Measurements from ENCODE around the gene PIK3C2G.

Gene PIK3C2G

DNA sequence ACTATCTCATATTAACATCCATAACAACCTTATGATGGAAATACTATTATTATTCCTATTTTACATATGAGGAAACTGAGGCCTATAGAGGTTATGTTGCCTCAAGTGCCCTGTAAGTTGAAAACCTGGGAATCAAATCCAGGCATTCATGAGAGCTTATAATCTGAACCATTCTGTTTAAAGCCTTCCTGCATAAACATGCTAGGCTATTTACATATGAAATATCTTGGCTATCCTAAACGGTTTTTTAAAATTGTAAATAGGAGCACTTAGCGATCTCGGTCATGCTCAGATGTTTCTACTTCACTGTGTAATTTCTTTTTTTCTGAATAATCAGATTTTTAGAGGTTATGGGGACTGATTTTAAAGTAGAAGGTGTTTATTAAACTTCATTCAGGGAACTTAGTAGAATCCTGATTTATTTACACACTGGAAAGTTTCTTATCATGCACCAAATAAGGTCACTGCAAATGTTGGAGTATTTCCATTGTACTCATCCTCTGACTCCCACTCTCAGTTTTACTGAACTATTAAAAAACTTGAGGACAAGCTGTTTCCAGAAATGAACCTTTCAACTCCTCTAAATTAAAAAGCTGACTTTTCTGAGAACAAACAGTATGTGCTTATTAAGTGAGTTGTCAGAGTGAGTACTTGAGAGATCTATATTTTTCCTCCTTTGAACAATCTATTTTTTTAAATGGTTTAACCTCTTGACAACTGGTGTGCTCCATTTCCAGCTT lies 141.7 kb downstream of the PIK3C2G start:
- DNase-seq (ENCODE audit: low read depth), result no peak

DNA sequence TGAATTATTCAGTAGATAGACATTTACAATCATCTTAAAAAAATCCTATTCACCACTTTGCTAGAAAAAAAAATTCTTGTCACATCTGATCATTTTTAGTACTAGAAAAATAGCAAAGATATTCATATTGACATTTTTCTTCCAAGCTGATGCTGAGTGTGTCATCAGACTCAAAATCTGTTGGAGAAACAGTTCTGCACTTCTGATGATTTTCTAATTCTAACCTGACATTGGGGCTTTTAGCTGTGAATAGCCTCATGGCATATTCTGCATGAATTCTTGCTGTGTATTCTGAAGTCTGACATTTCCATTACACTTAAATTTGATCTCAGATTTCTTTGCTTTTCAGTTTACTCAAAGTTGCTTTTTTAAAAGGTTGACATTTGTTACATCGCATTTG lies 150.1 kb downstream of the PIK3C2G start:
- in situ Hi-C loops (cut with HindIII; ENCODE audit: low sequenced_read_pairs), result no loop called here
- TF ChIP-seq, protein P1, sequence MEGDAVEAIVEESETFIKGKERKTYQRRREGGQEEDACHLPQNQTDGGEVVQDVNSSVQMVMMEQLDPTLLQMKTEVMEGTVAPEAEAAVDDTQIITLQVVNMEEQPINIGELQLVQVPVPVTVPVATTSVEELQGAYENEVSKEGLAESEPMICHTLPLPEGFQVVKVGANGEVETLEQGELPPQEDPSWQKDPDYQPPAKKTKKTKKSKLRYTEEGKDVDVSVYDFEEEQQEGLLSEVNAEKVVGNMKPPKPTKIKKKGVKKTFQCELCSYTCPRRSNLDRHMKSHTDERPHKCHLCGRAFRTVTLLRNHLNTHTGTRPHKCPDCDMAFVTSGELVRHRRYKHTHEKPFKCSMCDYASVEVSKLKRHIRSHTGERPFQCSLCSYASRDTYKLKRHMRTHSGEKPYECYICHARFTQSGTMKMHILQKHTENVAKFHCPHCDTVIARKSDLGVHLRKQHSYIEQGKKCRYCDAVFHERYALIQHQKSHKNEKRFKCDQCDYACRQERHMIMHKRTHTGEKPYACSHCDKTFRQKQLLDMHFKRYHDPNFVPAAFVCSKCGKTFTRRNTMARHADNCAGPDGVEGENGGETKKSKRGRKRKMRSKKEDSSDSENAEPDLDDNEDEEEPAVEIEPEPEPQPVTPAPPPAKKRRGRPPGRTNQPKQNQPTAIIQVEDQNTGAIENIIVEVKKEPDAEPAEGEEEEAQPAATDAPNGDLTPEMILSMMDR (IDR thresholded peaks at IDR 0.05; ENCODE audit: low read depth, low read length, missing control alignments), result no peak
- DNase-seq (ENCODE audit: low read depth), result no peak
- H3K4me3 ChIP-seq (ENCODE audit: low read depth, low read length), result no peak overlapping the region

More for the DNA sequence above, 141.7 kb downstream of the PIK3C2G start:
- in situ Hi-C loops (cut with HindIII; ENCODE audit: low sequenced_read_pairs), result no loop called here
- TF ChIP-seq, protein P1 (IDR thresholded peaks at IDR 0.05; ENCODE audit: low read depth, low read length, missing control alignments), result no peak
- H3K4me3 ChIP-seq (ENCODE audit: low read depth, low read length), result no peak overlapping the region

DNA sequence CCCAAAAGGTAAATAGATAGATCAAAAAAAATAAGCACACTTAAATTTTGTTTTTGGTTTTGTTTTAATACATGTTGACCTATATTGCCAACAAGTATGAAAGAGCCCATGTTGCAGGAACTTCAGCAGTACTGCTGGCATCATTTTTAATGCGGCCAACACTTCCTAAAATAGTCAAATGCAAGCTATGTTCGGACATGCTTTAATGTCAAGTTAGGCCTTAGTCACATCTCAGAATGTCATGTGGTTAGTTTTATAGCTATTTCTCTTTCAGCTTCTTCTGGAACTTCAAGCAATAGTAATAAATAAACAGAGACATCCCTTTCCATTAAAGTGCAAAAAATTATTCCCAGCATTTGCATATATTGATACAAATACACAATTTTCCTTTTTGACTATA lies 153.4 kb downstream of the PIK3C2G start:
- H3K4me3 ChIP-seq (ENCODE audit: low read depth, low read length), result no peak overlapping the region
- TF ChIP-seq, protein P1 (IDR thresholded peaks at IDR 0.05; ENCODE audit: low read depth, low read length, missing control alignments), result no peak
- no peak for DNase-seq (ENCODE audit: low read depth)
- in situ Hi-C loops (cut with HindIII; ENCODE audit: low sequenced_read_pairs), result no loop called here

DNA sequence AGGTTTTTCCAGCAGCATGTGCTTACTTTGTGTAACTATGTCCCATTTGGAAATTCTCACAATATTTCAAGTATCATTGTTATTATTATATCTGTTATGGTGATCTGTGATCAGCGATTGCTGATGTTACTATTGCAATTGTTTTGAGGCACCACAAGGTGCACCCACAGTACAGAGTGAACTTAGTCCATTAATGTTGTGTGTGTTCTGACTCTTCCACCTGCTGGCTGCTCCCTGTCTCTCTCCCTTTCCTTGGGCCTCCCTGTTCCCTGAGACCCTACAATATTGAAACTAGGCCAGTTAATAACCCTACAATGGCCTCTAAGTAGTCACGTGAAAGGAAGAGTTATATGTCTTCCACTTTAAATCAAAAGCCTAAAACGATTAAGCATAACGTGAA lies 153.9 kb downstream of the PIK3C2G start:
- no peak for DNase-seq (ENCODE audit: low read depth)
- in situ Hi-C loops (cut with HindIII; ENCODE audit: low sequenced_read_pairs), result no loop called here
- TF ChIP-seq, protein P1 (IDR thresholded peaks at IDR 0.05; ENCODE audit: low read depth, low read length, missing control alignments), result no peak
- H3K4me3 ChIP-seq (ENCODE audit: low read depth, low read length), result no peak overlapping the region

DNA sequence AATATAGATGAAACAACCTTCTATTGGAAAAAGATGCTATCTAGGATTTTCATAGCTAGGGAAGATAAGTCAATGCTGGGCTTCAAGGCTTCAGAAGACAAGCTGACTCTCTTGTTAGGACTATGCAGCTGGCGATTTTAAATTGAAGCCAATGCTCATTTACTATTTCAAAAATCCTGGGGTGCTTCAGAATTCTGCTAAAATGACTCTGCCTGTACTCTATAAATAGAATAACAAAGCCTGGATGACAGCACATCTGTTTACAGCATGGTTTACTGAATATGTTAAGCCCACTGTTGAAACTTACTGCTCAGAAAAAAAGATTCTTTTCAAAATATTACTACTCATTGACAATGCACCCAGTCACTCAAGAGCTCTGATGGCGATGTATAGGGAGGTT lies 155.1 kb downstream of the PIK3C2G start:
- TF ChIP-seq, protein P1 (IDR thresholded peaks at IDR 0.05; ENCODE audit: low read depth, low read length, missing control alignments), result no peak

DNA sequence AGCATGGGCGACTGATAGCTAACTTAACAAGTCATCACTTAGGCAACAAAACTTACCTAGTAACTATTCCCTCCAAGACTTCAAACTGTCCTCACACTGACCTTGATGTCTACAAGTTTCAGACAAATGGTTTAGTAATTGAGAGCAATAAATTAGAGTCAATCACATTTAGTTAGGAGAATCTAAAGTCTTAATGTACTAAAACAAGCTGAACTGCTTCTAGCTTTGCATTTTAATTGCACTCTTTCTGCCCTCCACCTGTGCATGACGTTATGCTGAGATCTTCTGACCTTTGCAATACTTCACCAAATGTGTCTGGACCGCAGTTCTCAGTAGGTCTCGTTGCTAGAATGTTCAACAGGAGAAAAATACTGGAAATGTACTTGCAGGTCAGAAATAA lies 158.0 kb downstream of the PIK3C2G start:
- no peak for DNase-seq (ENCODE audit: low read depth)
- TF ChIP-seq, protein P1 (IDR thresholded peaks at IDR 0.05; ENCODE audit: low read depth, low read length, missing control alignments), result no peak
- H3K4me3 ChIP-seq (ENCODE audit: low read depth, low read length), result no peak overlapping the region
- in situ Hi-C loops (cut with HindIII; ENCODE audit: low sequenced_read_pairs), result no loop called here

More for the DNA sequence above, 155.1 kb downstream of the PIK3C2G start:
- in situ Hi-C loops (cut with HindIII; ENCODE audit: low sequenced_read_pairs), result no loop called here
- DNase-seq (ENCODE audit: low read depth), result no peak
- H3K4me3 ChIP-seq (ENCODE audit: low read depth, low read length), result no peak overlapping the region

All from astrocyte of the cerebellum (primary cell).